GM12878 (cell line): ENCODE results near the gene ANKRD24. TPM values are rescaled to one million over a fixed set of nuclear protein-coding genes. Genes with fewer than 3 reads are reported as not detected.

ENCODE experiments used
- ATAC-seq: fragments of 200-7000 bp; cut with Tn5 transposase; 3 replicates; pipeline ENCODE4 v1.9.1; 2020; ENCODE audit warnings: mild to moderate bottlenecking, moderate library complexity
- BruUV-seq: library from RNA; stranded (reverse); fragments of 400-500 nt; replicated peaks from 2 replicates; lab custom pipeline; 2021; lab: Mats Ljungman, UMichigan
- CTCF ChIA-PET: fragments of 300-600 bp; sonication (Branson Sonifier 250); formaldehyde crosslinking; extraction: SDS; loops from one replicate; lab custom pipeline; 2021; ENCODE audit warnings: inconsistent platforms; lab: Yijun Ruan, JAX
- POLR2A ChIA-PET: fragments of 350-600 bp; formaldehyde crosslinking; extraction: SDS; loops from one replicate; lab custom pipeline; 2021; ENCODE audit warnings: inconsistent platforms; lab: Charles Lee
- RAD21 ChIA-PET: fragments of 300-600 bp; sonication (Branson Sonifier 250); formaldehyde crosslinking; loops from one replicate; lab custom pipeline; 2023; ENCODE audit warnings: antibody characterized with exemption; ENCODE audit not compliant: unreplicated experiment; lab: Charles Lee
- SMC1A ChIA-PET: fragments of 300-600 bp; sonication (Branson Sonifier 250); formaldehyde crosslinking; loops from one replicate; lab custom pipeline; 2023; ENCODE audit not compliant: unreplicated experiment, uncharacterized antibody; lab: Charles Lee
- DNase-seq: peaks from one replicate; pipeline ENCODE4 v3.0.0-alpha.2; 2011; ENCODE audit warnings: low read depth, low spot score
- FAIRE-seq: peaks from 3 replicates; lab custom pipeline; 2011; peaks lifted over from hg19 to GRCh38; lab: Jason Lieb, UNC
- H2AFZ ChIP-seq: 2 replicates; pipeline ENCODE4 v1.6.0; 2011; ENCODE audit warnings: low read depth, low read length, control low read depth; ENCODE audit not compliant: control insufficient read depth
- H3K27ac ChIP-seq: 2 replicates; pipeline ENCODE4 v1.5.1; 2011; ENCODE audit warnings: control low read depth; ENCODE audit not compliant: control insufficient read depth, insufficient read depth
- H3K27me3 ChIP-seq, 2 experiments: replicated peaks in 1 of 2; 2 replicates each; pipeline versions ENCODE4 v1.6.0 to v1.6.1; 2011; ENCODE audit warnings: low read length in 1 of 2; ENCODE audit not compliant: control insufficient read depth in 2 of 2, insufficient read depth in 2 of 2
- H3K36me3 ChIP-seq, 2 experiments: 2 replicates each; pipeline ENCODE4 v1.5.1; 2011; ENCODE audit warnings: low read length in 1 of 2; ENCODE audit not compliant: control insufficient read depth in 2 of 2, insufficient read depth in 2 of 2
- H3K4me1 ChIP-seq: 2 replicates; pipeline ENCODE4 v1.6.1; 2011; ENCODE audit warnings: mild to moderate bottlenecking, low read length, moderate library complexity, mixed read lengths; ENCODE audit not compliant: control insufficient read depth, insufficient read depth
- H3K4me2 ChIP-seq: 2 replicates; pipeline ENCODE4 v1.6.0; 2011; ENCODE audit warnings: control low read depth; ENCODE audit not compliant: control insufficient read depth, insufficient read depth
- H3K4me3 ChIP-seq: fragments of 200-600 bp; sonication (generic); 2 replicates; pipeline ENCODE4 v1.5.1; 2016
- H3K79me2 ChIP-seq: 2 replicates; pipeline ENCODE4 v1.6.0; 2011; ENCODE audit warnings: low read length; ENCODE audit not compliant: control insufficient read depth, insufficient read depth
- H3K9ac ChIP-seq: 2 replicates; pipeline ENCODE4 v1.8.0; 2011; ENCODE audit warnings: low read length, control low read depth, mixed read lengths; ENCODE audit not compliant: control insufficient read depth, insufficient read depth
- H3K9me3 ChIP-seq: replicated peaks from 3 replicates; pipeline ENCODE4 v1.5.1; 2011; ENCODE audit warnings: mild to moderate bottlenecking, low read length; ENCODE audit not compliant: control insufficient read depth, insufficient read depth
- H4K20me1 ChIP-seq: 2 replicates; pipeline ENCODE4 v1.6.0; 2011; ENCODE audit not compliant: control insufficient read depth, insufficient read depth
- ATF7 ChIP-seq: fragments of 450-650 bp; IDR thresholded peaks from 2 replicates; pipeline ENCODE4 v1.6.1; 2016; ENCODE audit warnings: low read depth, mild to moderate bottlenecking
- BACH1 ChIP-seq: fragments of 450-650 bp; IDR thresholded peaks from 2 replicates; pipeline ENCODE4 v1.6.1; 2017; ENCODE audit warnings: mild to moderate bottlenecking, borderline replicate concordance
- BCLAF1 ChIP-seq: fragments of 450-650 bp; IDR thresholded peaks from 2 replicates; pipeline ENCODE4 v1.6.1; 2017; ENCODE audit warnings: antibody characterized with exemption, mild to moderate bottlenecking, moderate library complexity
- CHD1 ChIP-seq: IDR thresholded peaks from 2 replicates; pipeline ENCODE4 v1.6.1; 2012; ENCODE audit warnings: low read depth, low read length, improper control_type of control experiment
- JUNB ChIP-seq: IDR thresholded peaks from 2 replicates; pipeline ENCODE4 v1.6.1; 2016; ENCODE audit warnings: antibody characterized with exemption, mild to moderate bottlenecking
- MTA3 ChIP-seq: IDR thresholded peaks from 2 replicates; pipeline ENCODE4 v1.6.1; 2012; ENCODE audit warnings: low read length, inconsistent platforms, borderline replicate concordance
- POLR2AphosphoS2 ChIP-seq: IDR thresholded peaks from 2 replicates; pipeline ENCODE4 v1.6.1; 2011; ENCODE audit warnings: low read depth, mild to moderate bottlenecking, low read length, improper control_type of control experiment, moderate library complexity
- TBL1XR1 ChIP-seq: IDR thresholded peaks from 2 replicates; pipeline ENCODE4 v1.6.1; 2012; ENCODE audit warnings: low read depth, low read length, improper control_type of control experiment
- USF2 ChIP-seq: IDR thresholded peaks from 2 replicates; pipeline ENCODE4 v1.6.1; 2011; ENCODE audit warnings: low read depth, low read length, improper control_type of control experiment, borderline replicate concordance
- WGBS: methylation state at CpG from one replicate; pipeline ENCODE4 v1.1.6; 2016; ENCODE audit warnings: low lambda C conversion rate; ENCODE audit not compliant: insufficient replicate concordance, insufficient coverage; ENCODE audit errors: missing lambda C conversion rate; 5-methylcytosine and 5-hydroxymethylcytosine counted together
- in situ Hi-C: fragments of 300-500 bp; cut with MboI; formaldehyde crosslinking; loops from 9 replicates; pipeline ENCODE4 v1.14.3; 2018; ENCODE audit warnings: mixed read lengths
- intact Hi-C: fragments of 100-400 bp; cut with micrococcal nuclease; formaldehyde crosslinking; loops from one replicate; pipeline ENCODE4 v1.14.2; 2022; ENCODE audit not compliant: unreplicated experiment
- polyA plus RNA-seq, 11 experiments: library from polyadenylated mRNA; depleted of rRNA in 4 of 11; unstranded in 6 of 11; stranded (reverse) in 5 of 11; fragments of >200 nt; fragmentation: Nextera tagmentation in 4 of 11; fragmentation: Illumina TruSeq in 1 of 11; extraction: Ambion mirVana in 4 of 11; extraction: Trizol in 1 of 11; gene quantifications; 1 replicate in 1 of 11; 2 replicates in 10 of 11; pipeline versions ENCODE4 v1.2.1 to v1.2.3, GENCODE V29; 2011 to 2016; ENCODE audit warnings: inconsistent platforms in 2 of 11, missing spikeins in 2 of 11, low read depth in 1 of 11
- total RNA-seq, 4 experiments: library from RNA; depleted of rRNA in 3 of 4; stranded (reverse); fragments of >200 nt in 3 of 4; fragmentation: Illumina TruSeq in 1 of 4; extraction: Trizol in 1 of 4; gene quantifications; 2 replicates each; pipeline versions ENCODE4 v1.2.1 to v1.2.3, GENCODE V29; 2013 to 2021

The ANKRD24 gene
- total and polyA plus RNA-seq, 10 of the 15 experiments (the other 5 are each of a cell fraction or from before 2014, with no cell fraction given) = 0.02 to 0.59 (median 0.35) TPM; not detected in 1

GRCh38 chr19:4257025-4257424 lies 74.5 kb downstream of the ANKRD24 start:
- H3K4me1 ChIP-seq = no peaks in the 10 kb centered on the region
- intact Hi-C loops = no loop called here
- in situ Hi-C loops = no loop called here
- H3K9me3 ChIP-seq = peaks cover 5% of the 10 kb centered on the region; the same call in 1 of the 3 replicates
- FAIRE-seq (no peak), ATAC-seq (no peak), DNase-seq (no peak)
- H3K27ac ChIP-seq = no peak overlapping the region
- no peaks in the 10 kb centered on the region for H3K27me3 ChIP-seq
- peaks cover 15 to 34% of the 10 kb centered on the region in 2 experiments for H3K36me3 ChIP-seq
- ChIA-PET POLR2A (no interaction called here), SMC1A (interaction anchor here (0.7 kb wide), 1 partner anchor 90 kb away, joined by 3 read pairs; no protein-coding TSS in a partner anchor), CTCF (interaction anchor here (0.6 to 1.4 kb wide), 3 partner anchors 10 to 227 kb away, joined by 3 to 4 read pairs (median 4); no protein-coding TSS in a partner anchor), RAD21 (no interaction called here)
- no peaks in the 10 kb centered on the region for H4K20me1 ChIP-seq
- no TSS peak for BruUV-seq
- no peak overlapping the region for H3K9ac ChIP-seq
- no peak for TF ChIP-seq BACH1
- TF ChIP-seq USF2 = no peak
- TF ChIP-seq JUNB = no peak
- no peak for TF ChIP-seq ATF7
- no peak for TF ChIP-seq MTA3
- TF ChIP-seq CHD1 = no peak
- H2AFZ ChIP-seq = no peak overlapping the region
- H3K4me3 ChIP-seq = no peak overlapping the region
- WGBS = 81% methylated on average over 6 of the region's 6 CpGs
- H3K79me2 ChIP-seq = no peaks in the 10 kb centered on the region
- H3K4me2 ChIP-seq = no peak overlapping the region

GRCh38 chr19:4258181-4258580 lies 75.7 kb downstream of the ANKRD24 start:
- Histone ChIP-seq H3K79me2 (no peaks in the 10 kb centered on the region), H3K4me2 (no peak overlapping the region)
- no peak for TF ChIP-seq POLR2AphosphoS2
- no peak for TF ChIP-seq BCLAF1
- TF ChIP-seq TBL1XR1 = no peak
- TF ChIP-seq, all 136 proteins: peak for 0
- Histone ChIP-seq H3K36me3 (peaks cover 19 to 32% of the 10 kb centered on the region in 2 experiments), H4K20me1 (no peaks in the 10 kb centered on the region), H3K9ac (no peak overlapping the region), H3K4me3 (no peak overlapping the region), H2AFZ (no peak overlapping the region), H3K4me1 (no peaks in the 10 kb centered on the region), H3K27me3 (no peaks in the 10 kb centered on the region), H3K27ac (no peak overlapping the region), H3K9me3 (peaks cover 5% of the 10 kb centered on the region; the same call in 1 of the 3 replicates)
- 94% methylated on average over 26 of the region's 28 CpGs for whole genome bisulfite sequencing
- ChIA-PET CTCF (interaction anchor here (1.8 kb wide), 1 partner anchor 95 kb away, joined by 5 read pairs; no protein-coding TSS in a partner anchor), RAD21 (no interaction called here), SMC1A (no interaction called here), POLR2A (no interaction called here)
- ATAC-seq (no peak), FAIRE-seq (no peak), DNase-seq (no peak)
- in situ Hi-C loops = no loop called here
- no TSS peak for BruUV-seq
- intact Hi-C loops = no loop called here
